GM12865 (cell line): ENCODE measurements around the gene RTN4.
"Not testable (repeated sequence)": the region's sequence is repeated elsewhere in the genome, so short reads cannot be mapped to it uniquely, and the experiment has no call there.

Experiments
- DNase-seq: peaks from one replicate; pipeline ENCODE4 v3.0.0; 2010; ENCODE audit warnings: low read depth
- H3K4me3 ChIP-seq: 2 replicates; pipeline ENCODE4 v1.5.1; 2011; ENCODE audit warnings: mild to moderate bottlenecking, low read depth, low read length, control low read depth
- TF ChIP-seq, protein P1 (sequence below): IDR thresholded peaks from 2 replicates; pipeline ENCODE4 v1.5.1; 2011; ENCODE audit warnings: low read length, control low read depth, low read depth, inconsistent platforms; ENCODE audit not compliant: insufficient read depth; ENCODE audit errors: missing control alignments

The RTN4 gene

DNA sequence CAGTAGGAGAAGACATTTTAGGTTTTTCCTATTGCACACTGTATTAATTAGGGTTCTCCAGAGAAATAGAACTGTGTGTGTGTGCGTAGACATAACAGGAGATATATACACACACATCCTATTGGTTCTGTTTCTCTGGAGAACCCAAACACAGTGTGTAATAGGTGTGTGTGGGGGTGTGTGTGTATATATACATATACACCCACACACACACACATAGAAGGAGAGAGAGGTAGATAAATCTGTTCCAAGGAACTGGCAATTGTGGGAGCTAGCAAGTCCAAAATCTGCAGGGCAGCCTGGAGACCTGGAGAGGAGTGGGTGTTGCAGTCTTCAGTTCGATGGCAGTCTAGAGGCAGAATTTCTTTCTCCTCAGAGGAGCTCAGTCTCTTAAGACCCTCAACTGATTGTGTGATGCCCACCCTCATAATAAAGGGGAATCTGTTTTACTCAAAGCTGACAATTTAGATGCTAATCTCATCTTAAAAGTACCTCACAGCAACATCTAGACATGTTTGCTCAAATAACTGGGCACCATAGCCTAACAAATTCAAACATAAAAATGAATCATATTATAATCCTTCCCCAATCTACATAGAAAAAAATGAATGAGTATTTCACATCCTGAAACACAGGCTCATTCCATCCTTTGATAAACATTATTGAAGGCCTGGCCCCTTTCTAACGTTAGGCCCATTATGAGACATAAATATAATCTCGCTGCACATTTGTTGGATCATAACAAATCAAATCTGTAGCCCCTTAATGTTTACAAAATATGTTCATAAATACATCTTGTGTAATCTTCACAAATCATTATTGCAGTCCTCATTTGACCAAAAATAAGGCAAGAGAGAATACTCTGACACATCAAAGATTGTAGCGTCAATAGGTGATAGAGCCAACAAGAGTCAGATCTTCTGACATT lies 35.1 kb upstream of the RTN4 start:
- TF ChIP-seq, protein P1, sequence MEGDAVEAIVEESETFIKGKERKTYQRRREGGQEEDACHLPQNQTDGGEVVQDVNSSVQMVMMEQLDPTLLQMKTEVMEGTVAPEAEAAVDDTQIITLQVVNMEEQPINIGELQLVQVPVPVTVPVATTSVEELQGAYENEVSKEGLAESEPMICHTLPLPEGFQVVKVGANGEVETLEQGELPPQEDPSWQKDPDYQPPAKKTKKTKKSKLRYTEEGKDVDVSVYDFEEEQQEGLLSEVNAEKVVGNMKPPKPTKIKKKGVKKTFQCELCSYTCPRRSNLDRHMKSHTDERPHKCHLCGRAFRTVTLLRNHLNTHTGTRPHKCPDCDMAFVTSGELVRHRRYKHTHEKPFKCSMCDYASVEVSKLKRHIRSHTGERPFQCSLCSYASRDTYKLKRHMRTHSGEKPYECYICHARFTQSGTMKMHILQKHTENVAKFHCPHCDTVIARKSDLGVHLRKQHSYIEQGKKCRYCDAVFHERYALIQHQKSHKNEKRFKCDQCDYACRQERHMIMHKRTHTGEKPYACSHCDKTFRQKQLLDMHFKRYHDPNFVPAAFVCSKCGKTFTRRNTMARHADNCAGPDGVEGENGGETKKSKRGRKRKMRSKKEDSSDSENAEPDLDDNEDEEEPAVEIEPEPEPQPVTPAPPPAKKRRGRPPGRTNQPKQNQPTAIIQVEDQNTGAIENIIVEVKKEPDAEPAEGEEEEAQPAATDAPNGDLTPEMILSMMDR = no peak
- no peak for DNase-seq
- no peak overlapping the region for H3K4me3 ChIP-seq

DNA sequence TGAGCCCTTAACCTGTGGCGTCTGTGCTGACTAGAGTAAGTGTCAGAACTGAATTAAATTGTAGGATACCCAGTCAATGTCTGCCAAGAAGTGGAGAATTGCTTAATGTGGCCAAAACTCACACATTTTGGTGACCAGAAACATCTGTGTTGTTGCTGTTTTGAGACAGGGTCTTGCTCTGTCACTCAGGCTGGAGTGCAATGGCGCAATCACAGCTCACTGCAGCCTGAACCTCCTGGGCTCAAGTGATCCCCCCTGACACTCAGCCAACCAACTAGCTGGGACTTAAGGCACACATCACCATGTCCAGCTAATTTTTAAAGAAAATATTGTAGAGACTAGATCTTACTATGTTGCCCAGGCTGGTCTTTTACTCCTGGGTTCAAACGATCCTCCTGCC lies 34.4 kb upstream of the RTN4 start:
- H3K4me3 ChIP-seq = no peak overlapping the region
- DNase-seq = no peak
- TF ChIP-seq, protein P1 = no peak

DNA sequence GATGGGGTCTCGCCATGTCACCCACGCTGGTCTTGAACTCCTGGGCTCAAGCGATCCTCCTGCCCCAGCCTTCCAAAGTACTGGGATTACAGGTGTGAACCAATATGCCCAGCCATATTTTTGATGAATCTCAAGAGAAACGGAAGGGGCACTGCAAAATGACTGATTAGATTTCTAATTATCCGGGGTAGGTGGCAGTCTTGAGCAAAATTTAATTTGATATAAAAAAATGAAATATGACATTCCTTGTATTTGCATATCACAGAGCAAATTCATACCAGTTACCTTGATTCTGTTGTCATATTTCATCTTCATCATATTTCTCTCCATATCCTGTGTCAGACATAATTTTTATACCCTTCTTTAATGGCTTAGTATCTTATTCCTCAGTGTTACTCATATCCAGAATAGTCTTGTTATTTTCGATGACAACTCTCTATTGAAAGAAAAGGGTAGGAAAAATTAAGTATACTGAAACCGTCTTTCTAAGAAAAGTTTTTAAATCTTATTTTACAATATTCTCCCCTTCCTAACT lies 30.0 kb upstream of the RTN4 start:
- no peak overlapping the region for H3K4me3 ChIP-seq
- TF ChIP-seq, protein P1 = no peak
- no peak for DNase-seq

DNA sequence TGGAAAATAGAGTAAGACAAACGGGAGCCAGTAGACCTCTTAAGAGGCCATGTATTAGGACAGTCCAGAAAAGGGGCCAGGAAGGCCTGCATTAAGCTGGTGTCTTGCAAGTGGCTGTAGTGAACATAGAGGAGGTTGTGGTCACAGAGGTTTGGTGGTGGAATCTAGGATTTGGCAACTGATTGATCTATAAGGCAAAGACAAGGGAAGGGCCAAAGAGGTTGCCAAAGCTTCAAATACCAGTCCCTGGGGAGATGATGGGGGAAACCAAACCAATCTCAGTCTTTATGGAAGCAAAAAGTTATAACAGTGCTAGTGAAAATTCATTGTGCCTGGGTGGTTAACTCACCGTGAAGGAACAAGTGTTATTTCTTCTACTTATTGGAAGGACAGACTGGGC lies 28.7 kb upstream of the RTN4 start:
- no peak overlapping the region for H3K4me3 ChIP-seq
- TF ChIP-seq, protein P1 = no peak
- DNase-seq = no peak

DNA sequence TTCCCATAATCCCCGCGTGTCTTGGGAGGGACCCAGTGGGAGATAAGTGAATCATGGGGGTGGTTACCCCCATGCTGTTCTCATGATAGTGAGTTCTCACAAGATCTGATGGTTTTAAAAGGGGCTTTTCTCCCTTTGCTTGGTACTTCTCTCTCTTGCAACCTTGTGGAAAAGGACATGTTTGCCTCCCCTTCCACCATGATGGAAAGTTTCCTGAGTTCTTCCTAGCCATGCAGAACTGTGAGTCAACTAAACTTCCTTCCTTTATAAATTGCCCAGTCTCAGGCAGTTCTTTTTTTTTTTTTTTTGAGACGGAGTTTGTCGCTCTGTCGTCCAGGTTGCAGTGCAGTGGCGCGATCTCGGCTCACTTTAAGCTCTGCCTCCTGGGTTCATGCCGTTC lies 26.5 kb upstream of the RTN4 start:
- no peak for DNase-seq
- TF ChIP-seq, protein P1 = no peak
- no peak overlapping the region for H3K4me3 ChIP-seq

DNA sequence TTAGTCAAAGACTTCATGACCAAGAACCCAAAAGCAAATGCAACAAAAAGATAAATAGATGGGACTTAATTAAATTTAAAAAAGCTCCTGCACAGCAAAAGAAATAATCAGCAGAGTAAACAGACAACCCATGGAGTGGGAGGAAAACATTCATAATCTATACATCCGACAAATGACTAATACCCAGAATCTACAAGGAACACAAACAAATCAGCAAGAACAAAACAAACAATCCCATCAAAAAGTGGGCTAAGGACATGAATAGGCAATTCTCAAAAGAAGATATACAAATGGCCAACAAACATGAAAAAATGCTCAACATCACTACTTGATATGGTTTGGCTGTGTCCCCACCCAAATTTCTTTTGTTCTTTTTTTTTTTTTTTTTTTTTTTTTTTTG lies 25.8 kb upstream of the RTN4 start:
- not testable (repeated sequence) for DNase-seq

DNA sequence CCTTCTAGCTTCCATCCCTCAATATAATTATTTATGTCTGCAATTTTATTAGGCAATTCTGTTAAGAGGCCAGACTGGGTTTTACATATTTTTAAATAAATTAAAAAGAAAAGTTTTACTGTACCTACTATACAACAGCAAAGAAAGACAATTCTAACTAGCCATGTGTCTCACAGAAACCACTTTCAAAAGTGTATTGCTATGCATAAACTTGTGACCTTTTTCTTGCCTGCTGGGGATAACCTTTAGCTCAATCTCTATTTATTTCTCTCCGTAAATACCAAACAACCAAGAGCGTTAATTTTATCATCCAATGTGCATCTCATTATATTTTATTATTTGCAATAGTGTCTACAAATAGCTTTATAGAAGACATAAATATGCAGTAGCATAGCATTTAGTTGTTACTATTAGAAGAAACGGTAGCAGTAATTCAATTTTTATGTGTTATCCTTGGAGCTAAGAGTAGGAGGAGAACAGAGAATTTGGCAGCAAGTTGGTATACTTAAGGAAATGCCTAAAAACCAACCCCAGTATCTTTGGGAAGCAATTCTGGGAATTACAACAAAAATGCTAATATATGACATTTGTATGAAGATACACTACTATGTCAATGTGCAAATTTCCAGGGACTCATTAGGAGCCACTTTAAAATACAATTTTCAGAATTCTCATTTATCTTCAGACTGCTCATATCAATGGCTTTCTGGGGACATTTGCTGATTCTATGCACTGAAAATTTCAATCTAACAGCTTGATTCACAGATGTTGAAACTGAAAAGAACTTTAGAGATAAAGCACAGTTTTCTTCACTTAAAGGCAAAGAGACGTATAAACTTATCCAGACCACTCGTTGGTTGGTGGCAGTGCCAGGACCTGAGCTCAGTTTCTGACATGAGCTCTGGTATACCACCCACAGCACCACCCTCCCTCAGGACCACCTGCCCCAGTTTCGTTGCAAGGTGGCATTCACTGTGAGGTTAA lies 23.0 kb upstream of the RTN4 start:
- DNase-seq = no peak
- TF ChIP-seq, protein P1 = no peak
- H3K4me3 ChIP-seq = no peak overlapping the region

More for the DNA sequence above, 25.8 kb upstream of the RTN4 start:
- not testable (repeated sequence) for H3K4me3 ChIP-seq
